A673 (cell line): ENCODE results near the gene PALLD. TPM values are rescaled to one million over a fixed set of nuclear protein-coding genes. Genes with fewer than 3 reads are reported as not detected.

Experiments
- BruUV-seq: library from RNA; stranded (reverse); fragments of 400-500 nt; replicated peaks from 2 replicates; lab custom pipeline; 2021; lab: Mats Ljungman, UMichigan
- CTCF ChIA-PET: fragments of 300-600 bp; sonication (Branson Sonifier 250); formaldehyde crosslinking; loops from one replicate; lab custom pipeline; 2022; ENCODE audit warnings: antibody characterized with exemption; lab: Charles Lee
- POLR2A ChIA-PET: fragments of 300-600 bp; sonication (Branson Sonifier 250); formaldehyde crosslinking; loops from one replicate; lab custom pipeline; 2022; ENCODE audit warnings: antibody characterized with exemption; ENCODE audit not compliant: low non-redundant PET; lab: Charles Lee
- DNase-seq: peaks from one replicate; pipeline ENCODE4 v3.0.0-alpha.2; 2015; ENCODE audit warnings: low spot score
- H3K27ac ChIP-seq: fragments of 200-600 bp; sonication (generic); 2 replicates; pipeline ENCODE4 v1.5.1; 2016; ENCODE audit warnings: mixed run types, low read depth, mild to moderate bottlenecking, mixed read lengths, antibody characterized with exemption, low read length; ENCODE audit not compliant: poor library complexity, severe bottlenecking
- H3K27me3 ChIP-seq: fragments of 200-600 bp; sonication (generic); replicated peaks from 2 replicates; pipeline ENCODE4 v1.6.1; 2017; ENCODE audit warnings: mixed run types, low read depth, mild to moderate bottlenecking, mixed read lengths, antibody characterized with exemption, low read length; ENCODE audit not compliant: insufficient read depth, poor library complexity
- H3K36me3 ChIP-seq: fragments of 200-600 bp; sonication (generic); 2 replicates; pipeline ENCODE4 v1.6.1; 2016; ENCODE audit warnings: mixed run types, mild to moderate bottlenecking, mixed read lengths, antibody characterized with exemption, low read length; ENCODE audit not compliant: insufficient read depth, poor library complexity, severe bottlenecking
- H3K4me1 ChIP-seq: fragments of 200-600 bp; sonication (generic); 2 replicates; pipeline ENCODE4 v1.6.1; 2017; ENCODE audit warnings: mixed run types, mild to moderate bottlenecking, mixed read lengths, antibody characterized with exemption, low read length; ENCODE audit not compliant: insufficient read depth, poor library complexity, severe bottlenecking
- H3K4me3 ChIP-seq: fragments of 200-600 bp; sonication (generic); 2 replicates; pipeline ENCODE4 v1.5.1; 2016; ENCODE audit warnings: low read depth, mixed run types, mild to moderate bottlenecking, mixed read lengths, low read length; ENCODE audit not compliant: poor library complexity, severe bottlenecking
- H3K9me3 ChIP-seq: fragments of 200-600 bp; sonication (generic); 2 replicates; pipeline ENCODE4 v1.6.1; 2016; ENCODE audit warnings: mixed run types, low read depth, mild to moderate bottlenecking, mixed read lengths, antibody characterized with exemption, low read length; ENCODE audit not compliant: poor library complexity, severe bottlenecking
- CTCF ChIP-seq: fragments of 300-800, 200-600 bp; sonication (generic); conservative IDR thresholded peaks from 2 replicates; pipeline ENCODE4 v1.5.1; 2017; ENCODE audit warnings: low read depth, mild to moderate bottlenecking, antibody characterized with exemption, low read length, moderate library complexity, mixed read lengths
- EZH2 ChIP-seq: fragments of 200-600 bp; sonication (generic); IDR thresholded peaks from 2 replicates; pipeline ENCODE4 v1.6.1; 2017; ENCODE audit warnings: borderline replicate concordance, low read depth, mild to moderate bottlenecking, mixed read lengths, antibody characterized with exemption, low read length; ENCODE audit not compliant: poor library complexity, severe bottlenecking
- intact Hi-C: fragments of 100-400 bp; cut with micrococcal nuclease; formaldehyde crosslinking; loops from one replicate; pipeline ENCODE4 v1.10.0; 2022; ENCODE audit not compliant: unreplicated experiment
- total RNA-seq: library from RNA; stranded (reverse); gene quantifications from 2 replicates; pipeline ENCODE4 v1.2.3, GENCODE V29; 2021

The PALLD gene
- total RNA-seq, 1 experiment from 2014 or later, result 44.1 TPM

- Histone ChIP-seq H3K4me1 (no peaks in the 10 kb centered on the region), H3K27me3 (no peaks in the 10 kb centered on the region), H3K9me3 (no peaks in the 10 kb centered on the region), H3K4me3 (no peak overlapping the region), H3K27ac (no peak overlapping the region), H3K36me3 (peaks cover 5% of the 10 kb centered on the region)
- POLR2A ChIA-PET, result no interaction called here
- no TSS peak for BruUV-seq
- CTCF ChIA-PET, result no interaction called here
- intact Hi-C loops, result no loop called here
- DNase-seq, result peak; percentile 32
- TF ChIP-seq EZH2 (no peak), CTCF (no peak)
Measured at GRCh38 chr4:168908093-168908492, 411.2 kb downstream of the PALLD start.

GRCh38 chr4:168908851-168909273 is 412.0 kb downstream of the PALLD start:
- CTCF ChIA-PET, result no interaction called here
- no peak for TF ChIP-seq EZH2
- no peak overlapping the region for H3K27ac ChIP-seq

GRCh38 chr4:168914095-168914494 is 417.2 kb downstream of the PALLD start:
- H3K27ac ChIP-seq, result no peak overlapping the region
- no TSS peak for BruUV-seq
- H3K9me3 ChIP-seq, result no peaks in the 10 kb centered on the region
- TF ChIP-seq EZH2, result no peak
- TF ChIP-seq CTCF, result no peak
- H3K4me3 ChIP-seq, result no peak overlapping the region
- ChIA-PET POLR2A (no interaction called here), CTCF (no interaction called here)
- no peaks in the 10 kb centered on the region for H3K4me1 ChIP-seq
- no peaks in the 10 kb centered on the region for H3K36me3 ChIP-seq
- no peaks in the 10 kb centered on the region for H3K27me3 ChIP-seq
- DNase-seq, result no peak
- intact Hi-C loops, result no loop called here

More at GRCh38 chr4:168908851-168909273, 412.0 kb downstream of the PALLD start:
- H3K36me3 ChIP-seq, result peaks cover 5% of the 10 kb centered on the region
- POLR2A ChIA-PET, result no interaction called here
- no peaks in the 10 kb centered on the region for H3K4me1 ChIP-seq
- H3K9me3 ChIP-seq, result no peaks in the 10 kb centered on the region
- no peaks in the 10 kb centered on the region for H3K27me3 ChIP-seq
- BruUV-seq, result no TSS peak
- intact Hi-C loops, result no loop called here
- no peak for DNase-seq
- no peak overlapping the region for H3K4me3 ChIP-seq
